Effector CD4-positive, alpha-beta T cell (primary cell): ENCODE measurements around the gene KCNG2.
"Not testable (repeated sequence)": the region's sequence is repeated elsewhere in the genome, so short reads cannot be mapped to it uniquely, and the experiment has no call there.

Source experiments
- DNase-seq: peaks from one replicate; pipeline ENCODE4 v3.0.0-alpha.2; 2020

The KCNG2 gene

GRCh38 chr18:79855147-79855933 lies 57.6 kb downstream of the KCNG2 start:
- DNase-seq: no peak

- no peak for DNase-seq
Observed at GRCh38 chr18:79856119-79857007, 58.6 kb downstream of the KCNG2 start.

GRCh38 chr18:79857082-79857671 lies 59.4 kb downstream of the KCNG2 start:
- DNase-seq: no peak

GRCh38 chr18:79859314-79859713 lies 61.6 kb downstream of the KCNG2 start:
- DNase-seq: no peak

GRCh38 chr18:79861687-79862086 lies 63.9 kb downstream of the KCNG2 start:
- DNase-seq: no peak

GRCh38 chr18:79862562-79862961 lies 64.8 kb downstream of the KCNG2 start:
- no peak for DNase-seq

- DNase-seq: no peak
Observed at GRCh38 chr18:79863161-79864005, 65.6 kb downstream of the KCNG2 start.

GRCh38 chr18:79864006-79864725 lies 66.4 kb downstream of the KCNG2 start:
- DNase-seq: no peak

GRCh38 chr18:79864955-79865354 lies 67.2 kb downstream of the KCNG2 start:
- DNase-seq: not testable (repeated sequence)

- not testable (repeated sequence) for DNase-seq
Observed at GRCh38 chr18:79865951-79866350, 68.2 kb downstream of the KCNG2 start.

GRCh38 chr18:79866889-79867574 lies 69.3 kb downstream of the KCNG2 start:
- no peak for DNase-seq

- DNase-seq: no peak
Observed at GRCh38 chr18:79867666-79868065, 69.9 kb downstream of the KCNG2 start.

GRCh38 chr18:79868168-79868784 lies 70.5 kb downstream of the KCNG2 start:
- DNase-seq: no peak

GRCh38 chr18:79868811-79869541 lies 71.2 kb downstream of the KCNG2 start:
- DNase-seq: no peak

- DNase-seq: no peak
Observed at GRCh38 chr18:79869591-79870300, 72.0 kb downstream of the KCNG2 start.

GRCh38 chr18:79870301-79871025 lies 72.7 kb downstream of the KCNG2 start:
- no peak for DNase-seq

- no peak for DNase-seq
Observed at GRCh38 chr18:79871026-79871390, 73.3 kb downstream of the KCNG2 start.

GRCh38 chr18:79871481-79872091 lies 73.8 kb downstream of the KCNG2 start:
- DNase-seq: no peak
